Natural killer cell (primary cell): ENCODE data around the gene FUT9. TPM values are rescaled to one million over a fixed set of nuclear protein-coding genes. Genes with fewer than 3 reads are reported as not detected.

Experiments used
- ATAC-seq, 3 donors: fragments of 150-1000 bp in 2 of 3; fragments of 200-7000 bp in 1 of 3; cut with Tn5 transposase; 1 replicate in 1 of 3; 2 replicates in 2 of 3; pipeline ENCODE4 v1.10.0; 2021; ENCODE audit warnings: mild to moderate bottlenecking in 2 of 3, moderate library complexity in 2 of 3
- DNase-seq, 2 donors: peaks; one replicate each; pipeline versions ENCODE4 v3.0.0 to v3.0.0-alpha.2; 2013 to 2021; ENCODE audit warnings: mixed read lengths in 1 of 2
- H3K27ac ChIP-seq: one replicate; pipeline ENCODE4 v1.5.1; 2013; ENCODE audit warnings: mild to moderate bottlenecking, low read length
- H3K27me3 ChIP-seq: one replicate; pipeline ENCODE4 v1.6.1; 2013; ENCODE audit warnings: low read length; ENCODE audit not compliant: control insufficient read depth, insufficient read depth
- H3K36me3 ChIP-seq: one replicate; pipeline ENCODE4 v1.6.1; 2013; ENCODE audit warnings: low read length; ENCODE audit not compliant: control insufficient read depth, insufficient read depth
- H3K4me1 ChIP-seq: one replicate; pipeline ENCODE4 v1.6.1; 2013; ENCODE audit warnings: low read length; ENCODE audit not compliant: control insufficient read depth, insufficient read depth
- H3K4me3 ChIP-seq: one replicate; pipeline ENCODE4 v1.5.1; 2013; ENCODE audit warnings: low read length
- H3K9me3 ChIP-seq: one replicate; pipeline ENCODE4 v1.6.1; 2013; ENCODE audit warnings: low read length; ENCODE audit not compliant: control insufficient read depth, insufficient read depth
- H3K27ac Mint-ChIP-seq, 2 donors: one replicate each; pipeline ENCODE4 v1.8.0; 2022; ENCODE audit warnings: mild to moderate bottlenecking in 2 of 2, mixed read lengths in 2 of 2, moderate library complexity in 1 of 2
- H3K27me3 Mint-ChIP-seq, 2 donors: one replicate each; pipeline ENCODE4 v1.8.0; 2022; ENCODE audit warnings: low read depth in 2 of 2, mixed read lengths in 2 of 2
- H3K36me3 Mint-ChIP-seq: one replicate; pipeline ENCODE4 v1.8.0; 2022; ENCODE audit warnings: mixed read lengths
- H3K4me1 Mint-ChIP-seq, 2 donors: one replicate each; pipeline ENCODE4 v1.8.0; 2022; ENCODE audit warnings: mixed read lengths in 2 of 2
- H3K4me3 Mint-ChIP-seq: one replicate; pipeline ENCODE4 v1.8.0; 2022; ENCODE audit warnings: mild to moderate bottlenecking, moderate library complexity, mixed read lengths
- H3K9me3 Mint-ChIP-seq, 2 donors: one replicate each; pipeline ENCODE4 v1.8.0; 2022; ENCODE audit warnings: mixed read lengths in 2 of 2
- WGBS: methylation state at CpG from one replicate; pipeline ENCODE4 v1.1.7; 2013; ENCODE audit warnings: missing lambda C conversion rate; ENCODE audit not compliant: insufficient coverage; 5-methylcytosine and 5-hydroxymethylcytosine counted together
- intact Hi-C: fragments of 100-400 bp; cut with micrococcal nuclease; formaldehyde crosslinking; loops from one replicate; pipeline ENCODE4 v1.14.2; 2022
- total RNA-seq, 4 donors: library from RNA; stranded (reverse); fragments of 120-200 nt in 1 of 4; gene quantifications; one replicate each; pipeline versions ENCODE4 v1.2.3 to v1.2.4, GENCODE V29; 2013 to 2022
- TF ChIP-seq, protein P1 (sequence below): fragments of 200-600 bp; IDR thresholded peaks from one replicate; pipeline ENCODE4 v1.8.0; 2022; ENCODE audit warnings: antibody characterized with exemption

FUT9 gene
- total RNA-seq, 3 donors from 2014 or later (not counting 1 experiment from before 2014, with no cell fraction given), result not detected

- no peaks in the 10 kb centered on the region for H3K27me3 ChIP-seq
- H3K27ac Mint-ChIP-seq, result no peak overlapping the region
Observed at GRCh38 chr6:96002576-96002910, 13.2 kb upstream of the FUT9 start.

GRCh38 chr6:96002912-96003311 lies 12.9 kb upstream of the FUT9 start:
- no peak overlapping the region for H3K4me3 Mint-ChIP-seq
- no peaks in the 10 kb centered on the region for H3K36me3 Mint-ChIP-seq
- WGBS, result 90% methylated on average over 5 of the region's 5 CpGs
- Histone ChIP-seq H3K27ac (no peak overlapping the region), H3K9me3 (no peaks in the 10 kb centered on the region), H3K4me3 (no peak overlapping the region), H3K27me3 (no peaks in the 10 kb centered on the region), H3K4me1 (no peaks in the 10 kb centered on the region), H3K36me3 (no peaks in the 10 kb centered on the region)
- no peak overlapping the region for H3K27ac Mint-ChIP-seq
- H3K27me3 Mint-ChIP-seq, result no peaks in the 10 kb centered on the region
- H3K4me1 Mint-ChIP-seq, result no peaks in the 10 kb centered on the region
- no peak for ATAC-seq
- peaks cover 20 to 22% of the 10 kb centered on the region in 2 donors for H3K9me3 Mint-ChIP-seq
- TF ChIP-seq, protein P1, sequence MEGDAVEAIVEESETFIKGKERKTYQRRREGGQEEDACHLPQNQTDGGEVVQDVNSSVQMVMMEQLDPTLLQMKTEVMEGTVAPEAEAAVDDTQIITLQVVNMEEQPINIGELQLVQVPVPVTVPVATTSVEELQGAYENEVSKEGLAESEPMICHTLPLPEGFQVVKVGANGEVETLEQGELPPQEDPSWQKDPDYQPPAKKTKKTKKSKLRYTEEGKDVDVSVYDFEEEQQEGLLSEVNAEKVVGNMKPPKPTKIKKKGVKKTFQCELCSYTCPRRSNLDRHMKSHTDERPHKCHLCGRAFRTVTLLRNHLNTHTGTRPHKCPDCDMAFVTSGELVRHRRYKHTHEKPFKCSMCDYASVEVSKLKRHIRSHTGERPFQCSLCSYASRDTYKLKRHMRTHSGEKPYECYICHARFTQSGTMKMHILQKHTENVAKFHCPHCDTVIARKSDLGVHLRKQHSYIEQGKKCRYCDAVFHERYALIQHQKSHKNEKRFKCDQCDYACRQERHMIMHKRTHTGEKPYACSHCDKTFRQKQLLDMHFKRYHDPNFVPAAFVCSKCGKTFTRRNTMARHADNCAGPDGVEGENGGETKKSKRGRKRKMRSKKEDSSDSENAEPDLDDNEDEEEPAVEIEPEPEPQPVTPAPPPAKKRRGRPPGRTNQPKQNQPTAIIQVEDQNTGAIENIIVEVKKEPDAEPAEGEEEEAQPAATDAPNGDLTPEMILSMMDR, result no peak
- intact Hi-C loops, result no loop called here
- no peak for DNase-seq

More at GRCh38 chr6:96002576-96002910, 13.2 kb upstream of the FUT9 start:
- Histone ChIP-seq H3K27ac (no peak overlapping the region), H3K4me3 (no peak overlapping the region), H3K9me3 (no peaks in the 10 kb centered on the region), H3K36me3 (no peaks in the 10 kb centered on the region), H3K4me1 (no peaks in the 10 kb centered on the region)
- intact Hi-C loops, result no loop called here
- ATAC-seq, result no peak
- WGBS, result 63% methylated on average over 3 of the region's 3 CpGs
- peaks cover 20 to 22% of the 10 kb centered on the region in 2 donors for H3K9me3 Mint-ChIP-seq
- H3K4me3 Mint-ChIP-seq, result no peak overlapping the region
- no peaks in the 10 kb centered on the region for H3K36me3 Mint-ChIP-seq
- no peak for DNase-seq
- TF ChIP-seq, protein P1, result no peak
- H3K4me1 Mint-ChIP-seq, result no peaks in the 10 kb centered on the region
- no peaks in the 10 kb centered on the region for H3K27me3 Mint-ChIP-seq

DNA sequence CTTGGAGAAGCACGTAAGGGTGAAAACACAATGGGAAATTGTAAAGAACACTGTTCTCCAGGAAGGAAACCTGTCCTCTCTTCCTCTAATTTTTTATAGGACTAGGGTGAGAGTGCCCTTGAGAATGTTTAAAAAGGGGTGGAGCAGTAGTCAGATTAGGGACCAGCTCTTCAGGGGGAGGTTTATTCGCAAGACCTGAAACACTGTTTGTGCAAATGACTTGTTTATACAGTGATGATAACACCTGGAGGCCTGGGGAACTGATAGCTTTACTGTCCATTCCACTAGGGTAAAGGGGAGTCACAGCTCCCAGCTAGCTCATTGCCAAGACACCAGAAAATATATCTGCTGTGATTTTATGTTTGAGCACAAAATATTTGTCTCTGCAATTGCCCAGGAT lies 8.1 kb upstream of the FUT9 start:
- Mint-ChIP-seq H3K9me3 (peaks cover 9 to 14% of the 10 kb centered on the region in 2 donors), H3K36me3 (no peaks in the 10 kb centered on the region), H3K4me3 (no peak overlapping the region), H3K4me1 (no peaks in the 10 kb centered on the region), H3K27me3 (no peaks in the 10 kb centered on the region), H3K27ac (no peak overlapping the region)
- Histone ChIP-seq H3K9me3 (no peaks in the 10 kb centered on the region), H3K27ac (no peak overlapping the region), H3K36me3 (no peaks in the 10 kb centered on the region), H3K4me3 (no peak overlapping the region), H3K4me1 (no peaks in the 10 kb centered on the region), H3K27me3 (no peaks in the 10 kb centered on the region)
- whole genome bisulfite sequencing, result 90% methylated on average over 2 of the region's 2 CpGs
- DNase-seq (no peak), ATAC-seq (no peak)
- intact Hi-C loops, result no loop called here
- TF ChIP-seq, protein P1, result no peak

- Histone ChIP-seq H3K27me3 (no peaks in the 10 kb centered on the region), H3K27ac (no peak overlapping the region), H3K4me1 (no peaks in the 10 kb centered on the region), H3K9me3 (no peaks in the 10 kb centered on the region), H3K4me3 (no peak overlapping the region), H3K36me3 (no peaks in the 10 kb centered on the region)
- H3K36me3 Mint-ChIP-seq, result peaks cover 9% of the 10 kb centered on the region
- peaks cover 5 to 8% of the 10 kb centered on the region in 2 donors for H3K9me3 Mint-ChIP-seq
- TF ChIP-seq, protein P1, result no peak
- intact Hi-C loops, result no loop called here
- WGBS, result no CpG with 5 or more reads among the region's 3 CpGs
- no peak overlapping the region for H3K4me3 Mint-ChIP-seq
- DNase-seq (no peak), ATAC-seq (no peak)
- no peak overlapping the region for H3K27ac Mint-ChIP-seq
- H3K4me1 Mint-ChIP-seq, result peaks cover 0 to 4% of the 10 kb centered on the region in 2 donors
- peaks cover 16 to 25% of the 10 kb centered on the region in 2 donors for H3K27me3 Mint-ChIP-seq
Observed at GRCh38 chr6:96013531-96013930, 2.2 kb upstream of the FUT9 start.
